Loucy (cell line): Measurements from ENCODE around the gene ZNF362.

ENCODE experiments used
- H2AFZ ChIP-seq: fragments of 200-600 bp; sonication (generic); 2 replicates; pipeline ENCODE4 v1.6.0; 2016; ENCODE audit warnings: antibody characterized with exemption, mild to moderate bottlenecking, low read length, moderate library complexity
- H3F3A ChIP-seq: fragments of 200-600 bp; 2 replicates; pipeline ENCODE4 v1.6.0; 2016; ENCODE audit warnings: antibody characterized with exemption, low read depth, mild to moderate bottlenecking
- H3K27me3 ChIP-seq: fragments of 200-600 bp; sonication (generic); 2 replicates; pipeline ENCODE4 v1.6.1; 2014; ENCODE audit warnings: low read length, mild to moderate bottlenecking; ENCODE audit not compliant: insufficient read depth, poor library complexity, severe bottlenecking
- H3K36me3 ChIP-seq: fragments of 200-600 bp; sonication (generic); 2 replicates; pipeline ENCODE4 v1.6.1; 2016; ENCODE audit warnings: low read length; ENCODE audit not compliant: insufficient read depth
- H3K4me1 ChIP-seq: fragments of 200-600 bp; sonication (generic); 2 replicates; pipeline ENCODE4 v1.5.1; 2014; ENCODE audit warnings: low read length, mild to moderate bottlenecking; ENCODE audit not compliant: insufficient read depth, poor library complexity, severe bottlenecking
- H3K4me2 ChIP-seq: fragments of 200-600 bp; sonication (generic); 2 replicates; pipeline ENCODE4 v1.6.0; 2014; ENCODE audit warnings: antibody characterized with exemption, low read length, low read depth, mild to moderate bottlenecking; ENCODE audit not compliant: poor library complexity, severe bottlenecking
- H3K4me3 ChIP-seq: fragments of 200-600 bp; sonication (generic); 2 replicates; pipeline ENCODE4 v1.5.1; 2014; ENCODE audit warnings: low read length, mild to moderate bottlenecking, mixed read lengths; ENCODE audit not compliant: poor library complexity, severe bottlenecking
- H3K79me2 ChIP-seq: fragments of 200-600 bp; sonication (generic); 2 replicates; pipeline ENCODE4 v1.6.1; 2014; ENCODE audit warnings: low read length; ENCODE audit not compliant: insufficient read depth
- H3K9ac ChIP-seq: fragments of 200-600 bp; sonication (generic); 2 replicates; pipeline ENCODE4 v1.6.0; 2014; ENCODE audit warnings: mild to moderate bottlenecking, low read depth, low read length, moderate library complexity; ENCODE audit not compliant: poor library complexity, severe bottlenecking
- H3K9me2 ChIP-seq: fragments of 200-600 bp; sonication (generic); replicated peaks from 2 replicates; pipeline ENCODE4 v1.6.1; 2016; ENCODE audit warnings: low read depth, low read length, mixed read lengths
- H3K9me3 ChIP-seq: fragments of 200-600 bp; sonication (generic); 2 replicates; pipeline ENCODE4 v1.6.1; 2014; ENCODE audit warnings: mild to moderate bottlenecking, antibody characterized with exemption, low read length, low read depth; ENCODE audit not compliant: insufficient read depth
- H4K20me1 ChIP-seq: fragments of 200-600 bp; sonication (generic); 2 replicates; pipeline ENCODE4 v1.6.0; 2014; ENCODE audit warnings: antibody characterized with exemption, low read length, mild to moderate bottlenecking; ENCODE audit not compliant: insufficient read depth, poor library complexity, severe bottlenecking
- CTCF ChIP-seq: fragments of 200-600 bp; sonication (generic); conservative IDR thresholded peaks from 2 replicates; pipeline ENCODE4 v1.5.1; 2014; ENCODE audit warnings: mild to moderate bottlenecking, antibody characterized with exemption, low read length
- EZH2phosphoT487 ChIP-seq: fragments of 200-600 bp; IDR thresholded peaks from 2 replicates; pipeline ENCODE4 v1.6.1; 2018; ENCODE audit warnings: antibody characterized with exemption, mild to moderate bottlenecking, moderate library complexity, borderline replicate concordance

Gene ZNF362

DNA sequence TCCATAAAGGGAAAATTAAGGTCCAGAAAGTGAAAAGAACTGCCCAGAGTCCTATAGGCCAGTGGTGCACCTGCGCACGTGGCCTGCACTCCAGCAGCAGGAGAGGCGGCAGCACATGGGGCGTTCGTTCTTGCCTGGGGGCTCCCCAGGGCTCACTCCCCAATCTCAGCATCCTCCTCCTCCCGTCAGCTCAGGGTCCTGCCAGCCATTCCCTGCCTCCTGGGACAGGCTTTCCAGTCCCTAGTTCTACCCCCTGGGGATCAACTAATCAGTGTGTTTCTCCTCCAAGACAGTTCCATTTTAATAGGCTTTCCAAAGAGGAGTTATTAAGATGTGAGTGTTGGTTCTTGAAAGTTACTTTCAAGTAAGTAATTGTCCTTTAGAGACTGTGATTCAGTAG lies 65.8 kb downstream of the ZNF362 start:
- H3K9me3 ChIP-seq = no peaks in the 10 kb centered on the region
- H3K36me3 ChIP-seq = peaks cover 43% of the 10 kb centered on the region
- no peak overlapping the region for H3K9ac ChIP-seq
- H3K4me1 ChIP-seq = no peaks in the 10 kb centered on the region
- H3K9me2 ChIP-seq = no peaks in the 10 kb centered on the region
- no peaks in the 10 kb centered on the region for H3K27me3 ChIP-seq
- no peak overlapping the region for H3K4me2 ChIP-seq
- TF ChIP-seq EZH2phosphoT487 = no peak
- TF ChIP-seq CTCF = no peak
- no peaks in the 10 kb centered on the region for H3K79me2 ChIP-seq
- H4K20me1 ChIP-seq = no peaks in the 10 kb centered on the region
- no peak overlapping the region for H3K4me3 ChIP-seq
- H3F3A ChIP-seq = no peaks in the 10 kb centered on the region
- no peak overlapping the region for H2AFZ ChIP-seq

DNA sequence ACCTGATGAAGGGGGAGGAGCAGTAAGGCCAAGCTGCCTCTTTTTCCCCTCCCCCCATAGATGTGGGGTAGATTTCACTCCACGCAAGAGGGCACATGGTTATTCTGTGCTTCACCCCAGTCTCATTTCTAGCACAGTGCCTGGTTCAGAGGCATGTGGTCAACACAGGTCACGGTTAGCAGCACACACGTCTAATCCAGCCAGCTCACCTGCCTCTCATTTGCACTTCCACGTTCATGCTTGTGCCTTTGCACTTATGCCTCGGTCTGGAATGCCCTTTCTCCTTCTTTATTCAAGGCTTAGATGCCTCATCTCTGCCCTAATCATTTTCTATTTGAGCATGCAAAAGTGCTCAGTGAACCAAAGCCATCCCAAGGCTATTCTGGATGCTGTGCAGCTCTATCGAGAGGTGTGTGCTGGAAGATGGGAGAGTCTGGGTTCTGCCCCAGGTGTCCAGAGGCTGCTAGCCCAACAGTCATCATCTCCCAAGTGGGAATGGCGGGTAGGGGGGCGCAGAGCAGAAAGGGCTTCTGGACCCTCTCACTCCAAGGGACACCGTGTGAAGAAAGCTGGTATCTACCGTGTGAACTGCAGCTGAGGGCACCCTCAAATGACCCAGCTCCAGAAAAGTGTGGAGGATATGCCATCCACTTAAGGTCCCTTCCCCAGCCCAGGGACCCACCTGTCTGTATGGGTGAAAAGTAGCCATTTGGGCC lies 66.7 kb downstream of the ZNF362 start:
- Histone ChIP-seq H3K27me3 (no peaks in the 10 kb centered on the region), H3K9me3 (no peaks in the 10 kb centered on the region), H3K36me3 (peaks cover 52% of the 10 kb centered on the region), H4K20me1 (no peaks in the 10 kb centered on the region), H3K4me3 (no peak overlapping the region), H2AFZ (no peak overlapping the region), H3K4me2 (no peak overlapping the region), H3K4me1 (no peaks in the 10 kb centered on the region), H3K9ac (no peak overlapping the region), H3F3A (no peaks in the 10 kb centered on the region), H3K9me2 (no peaks in the 10 kb centered on the region), H3K79me2 (no peaks in the 10 kb centered on the region)
- TF ChIP-seq EZH2phosphoT487 = no peak
- no peak for TF ChIP-seq CTCF

DNA sequence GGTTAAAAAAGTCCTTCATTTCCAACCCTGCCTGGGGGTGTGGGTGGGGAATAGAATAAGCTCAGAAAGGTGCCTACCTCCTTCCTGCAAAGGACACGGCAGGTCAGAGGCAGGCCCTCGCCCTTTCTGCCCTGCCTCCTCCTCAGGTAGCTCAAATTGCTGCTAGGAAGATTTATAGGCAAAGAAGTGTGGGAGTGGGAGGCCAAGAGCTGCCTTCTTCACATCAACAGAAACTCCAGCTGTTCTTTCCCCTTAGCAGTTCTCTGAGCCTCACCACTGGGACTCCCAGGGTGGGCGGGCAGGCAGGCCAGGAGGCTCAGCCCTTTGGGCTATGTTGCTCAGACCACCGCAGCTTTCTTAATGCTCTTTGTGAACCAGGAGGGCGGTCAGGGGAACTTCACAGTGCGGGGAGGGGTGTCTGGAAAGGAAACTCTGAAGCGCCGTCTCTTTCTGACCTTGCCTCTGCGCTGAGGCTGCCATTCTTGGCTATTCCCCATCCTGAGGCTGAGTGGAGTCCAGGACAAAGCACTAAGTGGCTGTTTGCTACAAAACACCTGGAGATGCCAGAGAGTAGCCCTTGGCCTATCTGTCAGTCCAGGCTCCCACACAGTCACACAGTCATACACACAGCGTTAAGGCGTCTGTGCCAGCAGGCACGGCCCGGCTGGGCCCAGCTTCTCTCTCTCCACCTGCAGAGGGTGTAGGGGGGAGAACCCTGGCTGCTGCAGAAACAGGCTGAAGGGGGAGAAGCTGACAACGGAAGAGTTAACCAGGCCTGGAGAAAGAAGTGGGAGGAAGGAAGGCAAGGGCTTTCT lies 67.6 kb downstream of the ZNF362 start:
- peaks cover 60% of the 10 kb centered on the region for H3K36me3 ChIP-seq
- no peaks in the 10 kb centered on the region for H3F3A ChIP-seq
- TF ChIP-seq CTCF (no peak), EZH2phosphoT487 (no peak)
- no peaks in the 10 kb centered on the region for H3K4me1 ChIP-seq
- H3K27me3 ChIP-seq = no peaks in the 10 kb centered on the region
- H3K9ac ChIP-seq = no peak overlapping the region
- no peak overlapping the region for H3K4me3 ChIP-seq
- no peak overlapping the region for H2AFZ ChIP-seq
- H3K79me2 ChIP-seq = no peaks in the 10 kb centered on the region
- no peak overlapping the region for H3K4me2 ChIP-seq
- no peaks in the 10 kb centered on the region for H3K9me2 ChIP-seq
- H4K20me1 ChIP-seq = no peaks in the 10 kb centered on the region
- H3K9me3 ChIP-seq = no peaks in the 10 kb centered on the region
